ENCODE results near the gene PTGFRN.

PTGFRN gene

GRCh38 chr1:116895073-116895472, 14.6 kb upstream of the PTGFRN start:
- Mint-ChIP-seq H3K27ac (no peak overlapping the region), H3K27me3 (ENCODE audit: low read depth) (peaks cover 4% of the 10 kb centered on the region), H3K4me1 (peaks cover 12% of the 10 kb centered on the region), H3K36me3 (ENCODE audit: low read depth) (peaks cover 8% of the 10 kb centered on the region), H3K4me3 (no peak overlapping the region), H3K9me3 (peaks cover 14% of the 10 kb centered on the region)
- no peak for TF ChIP-seq CTCF (IDR thresholded peaks at IDR 0.05; ENCODE audit: unreplicated experiment in 3 of 3)

GRCh38 chr1:116899529-116899928, 10.2 kb upstream of the PTGFRN start:
- no peak for TF ChIP-seq CTCF (IDR thresholded peaks at IDR 0.05; ENCODE audit: unreplicated experiment in 3 of 3)
- Mint-ChIP-seq H3K4me3 (no peak overlapping the region), H3K4me1 (no peaks in the 10 kb centered on the region), H3K36me3 (ENCODE audit: low read depth) (peaks cover 8% of the 10 kb centered on the region), H3K27me3 (ENCODE audit: low read depth) (peaks cover 9% of the 10 kb centered on the region), H3K27ac (no peak overlapping the region), H3K9me3 (peaks cover 9% of the 10 kb centered on the region)

- TF ChIP-seq CTCF (IDR thresholded peaks at IDR 0.05; ENCODE audit: unreplicated experiment in 3 of 3): no peak
- no peak overlapping the region for H3K4me3 Mint-ChIP-seq
- peaks cover 9% of the 10 kb centered on the region for H3K27me3 Mint-ChIP-seq (ENCODE audit: low read depth)
- H3K9me3 Mint-ChIP-seq: peaks cover 2% of the 10 kb centered on the region
- no peaks in the 10 kb centered on the region for H3K4me1 Mint-ChIP-seq
- H3K36me3 Mint-ChIP-seq (ENCODE audit: low read depth): no peaks in the 10 kb centered on the region
- H3K27ac Mint-ChIP-seq: no peak overlapping the region
These were observed 9.0 kb upstream of the PTGFRN start for GRCh38 chr1:116900471-116901365.

- no peak for TF ChIP-seq CTCF (IDR thresholded peaks at IDR 0.05; ENCODE audit: unreplicated experiment in 3 of 3)
- Mint-ChIP-seq H3K9me3 (peaks cover 2% of the 10 kb centered on the region), H3K36me3 (ENCODE audit: low read depth) (no peaks in the 10 kb centered on the region), H3K4me1 (no peaks in the 10 kb centered on the region), H3K27ac (no peak overlapping the region), H3K4me3 (no peak overlapping the region), H3K27me3 (ENCODE audit: low read depth) (peaks cover 4% of the 10 kb centered on the region)
These were observed 7.7 kb upstream of the PTGFRN start for GRCh38 chr1:116902027-116902426.

GRCh38 chr1:116902723-116903383, 6.9 kb upstream of the PTGFRN start:
- H3K4me1 Mint-ChIP-seq: no peaks in the 10 kb centered on the region
- no peak overlapping the region for H3K27ac Mint-ChIP-seq
- H3K27me3 Mint-ChIP-seq (ENCODE audit: low read depth): peaks cover 4% of the 10 kb centered on the region
- H3K9me3 Mint-ChIP-seq: peaks cover 2% of the 10 kb centered on the region
- H3K36me3 Mint-ChIP-seq (ENCODE audit: low read depth): no peaks in the 10 kb centered on the region
- no peak overlapping the region for H3K4me3 Mint-ChIP-seq
- TF ChIP-seq CTCF (IDR thresholded peaks at IDR 0.05; ENCODE audit: unreplicated experiment in 3 of 3): no peak
